ENCODE data around the gene MTHFR. TPM values are rescaled to one million over a fixed set of nuclear protein-coding genes. Genes with fewer than 3 reads are reported as not detected.

The MTHFR gene
- total RNA-seq, 1 donor, result 32.6 TPM

DNA sequence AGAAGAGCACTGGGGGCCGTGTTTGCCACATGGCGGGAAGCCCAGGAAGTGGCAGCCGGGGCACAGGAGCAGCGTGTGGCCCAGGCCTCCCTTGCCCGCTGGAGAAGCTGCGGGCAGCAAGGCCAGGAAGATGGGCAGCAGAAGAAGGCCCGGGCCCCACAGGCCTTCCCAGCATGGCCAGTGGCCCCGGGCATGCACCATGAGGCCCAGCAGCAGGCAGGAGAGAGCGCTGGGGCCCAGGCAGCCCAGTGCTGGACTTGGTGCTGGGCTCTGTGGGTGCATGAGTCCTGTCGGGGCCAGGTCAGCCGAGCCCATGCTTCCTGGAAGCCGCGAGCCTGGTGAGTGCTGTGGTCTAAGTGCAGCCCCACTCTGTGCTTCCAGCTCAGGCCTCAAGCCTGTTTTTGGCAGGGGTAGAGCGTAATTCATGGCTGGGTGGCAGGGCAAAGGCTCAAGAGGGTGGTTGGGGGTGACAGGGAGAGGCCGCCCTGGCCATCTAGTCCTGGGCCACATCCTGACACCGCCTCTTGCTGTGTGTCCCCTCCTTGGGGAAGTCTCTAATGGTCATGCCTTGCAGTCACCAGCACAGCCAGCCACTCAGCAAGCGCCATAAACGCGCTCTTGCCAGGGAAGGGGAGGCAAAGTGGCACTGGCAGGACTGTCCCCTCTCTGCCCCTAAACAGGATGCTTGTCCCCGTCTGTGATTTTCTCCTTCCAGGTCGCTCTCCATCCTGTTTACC, 21.3 kb downstream of the MTHFR start:
- H3K36me3 ChIP-seq (ENCODE audit: insufficient read depth, low read length), result peaks cover 1% of the 10 kb centered on the region
- H3K4me3 ChIP-seq (ENCODE audit: insufficient read depth, low read length), result no peak overlapping the region
- H3K27me3 ChIP-seq (ENCODE audit: insufficient read depth, low read length), result no peaks in the 10 kb centered on the region
- no peak overlapping the region for H3K27ac ChIP-seq (ENCODE audit: low read depth, low read length)
- TF ChIP-seq, protein P1, sequence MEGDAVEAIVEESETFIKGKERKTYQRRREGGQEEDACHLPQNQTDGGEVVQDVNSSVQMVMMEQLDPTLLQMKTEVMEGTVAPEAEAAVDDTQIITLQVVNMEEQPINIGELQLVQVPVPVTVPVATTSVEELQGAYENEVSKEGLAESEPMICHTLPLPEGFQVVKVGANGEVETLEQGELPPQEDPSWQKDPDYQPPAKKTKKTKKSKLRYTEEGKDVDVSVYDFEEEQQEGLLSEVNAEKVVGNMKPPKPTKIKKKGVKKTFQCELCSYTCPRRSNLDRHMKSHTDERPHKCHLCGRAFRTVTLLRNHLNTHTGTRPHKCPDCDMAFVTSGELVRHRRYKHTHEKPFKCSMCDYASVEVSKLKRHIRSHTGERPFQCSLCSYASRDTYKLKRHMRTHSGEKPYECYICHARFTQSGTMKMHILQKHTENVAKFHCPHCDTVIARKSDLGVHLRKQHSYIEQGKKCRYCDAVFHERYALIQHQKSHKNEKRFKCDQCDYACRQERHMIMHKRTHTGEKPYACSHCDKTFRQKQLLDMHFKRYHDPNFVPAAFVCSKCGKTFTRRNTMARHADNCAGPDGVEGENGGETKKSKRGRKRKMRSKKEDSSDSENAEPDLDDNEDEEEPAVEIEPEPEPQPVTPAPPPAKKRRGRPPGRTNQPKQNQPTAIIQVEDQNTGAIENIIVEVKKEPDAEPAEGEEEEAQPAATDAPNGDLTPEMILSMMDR (IDR thresholded peaks at IDR 0.05; ENCODE audit: extremely low read depth, low read depth, low read length), result no peak
- H2AFZ ChIP-seq (ENCODE audit: low read length), result peak overlapping the region; percentile 42
- no peaks in the 10 kb centered on the region for H3K79me2 ChIP-seq (ENCODE audit: insufficient read depth, low read length)
- H3K4me1 ChIP-seq (ENCODE audit: insufficient read depth, low read length), result peaks cover 12% of the 10 kb centered on the region
- H4K20me1 ChIP-seq (ENCODE audit: insufficient read depth, low read length), result no peaks in the 10 kb centered on the region
- H3K4me2 ChIP-seq (ENCODE audit: insufficient read depth, low read length), result peak overlapping the region; percentile 61
- H3K9me3 ChIP-seq (ENCODE audit: low read depth, low read length), result no peaks in the 10 kb centered on the region
- DNase-seq (ENCODE audit: insufficient read length, low spot score, missing footprints), result peak; percentile 76

DNA sequence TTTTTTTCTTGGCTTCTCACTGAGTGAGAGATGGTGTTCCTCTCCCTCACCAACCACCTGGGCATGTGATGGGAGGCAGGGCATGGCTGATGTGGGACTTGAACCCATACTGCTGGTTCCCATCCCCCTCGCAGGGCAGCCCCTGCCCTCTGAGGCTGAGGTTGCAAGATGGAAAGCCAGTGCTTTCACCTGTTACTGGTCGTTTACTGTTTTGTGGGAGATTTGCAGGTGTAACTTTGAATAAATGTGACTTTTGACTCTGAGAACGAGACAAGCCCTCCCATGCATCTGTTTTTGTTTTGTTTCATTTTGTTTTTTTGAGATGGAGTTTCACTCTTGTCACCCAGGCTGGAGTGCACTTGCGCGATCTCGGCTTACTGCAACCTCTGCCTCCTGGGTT, 22.2 kb downstream of the MTHFR start:
- Histone ChIP-seq H4K20me1 (ENCODE audit: insufficient read depth, low read length) (no peaks in the 10 kb centered on the region), H2AFZ (ENCODE audit: low read length) (no peak overlapping the region), H3K79me2 (ENCODE audit: insufficient read depth, low read length) (no peaks in the 10 kb centered on the region), H3K4me2 (ENCODE audit: insufficient read depth, low read length) (no peak overlapping the region), H3K27ac (ENCODE audit: low read depth, low read length) (no peak overlapping the region), H3K4me3 (ENCODE audit: insufficient read depth, low read length) (no peak overlapping the region), H3K9me3 (ENCODE audit: low read depth, low read length) (no peaks in the 10 kb centered on the region), H3K36me3 (ENCODE audit: insufficient read depth, low read length) (no peaks in the 10 kb centered on the region), H3K27me3 (ENCODE audit: insufficient read depth, low read length) (no peaks in the 10 kb centered on the region), H3K4me1 (ENCODE audit: insufficient read depth, low read length) (peaks cover 12% of the 10 kb centered on the region)
- TF ChIP-seq, protein P1 (IDR thresholded peaks at IDR 0.05; ENCODE audit: extremely low read depth, low read depth, low read length), result no peak
- DNase-seq (ENCODE audit: insufficient read length, low spot score, missing footprints), result no peak

DNA sequence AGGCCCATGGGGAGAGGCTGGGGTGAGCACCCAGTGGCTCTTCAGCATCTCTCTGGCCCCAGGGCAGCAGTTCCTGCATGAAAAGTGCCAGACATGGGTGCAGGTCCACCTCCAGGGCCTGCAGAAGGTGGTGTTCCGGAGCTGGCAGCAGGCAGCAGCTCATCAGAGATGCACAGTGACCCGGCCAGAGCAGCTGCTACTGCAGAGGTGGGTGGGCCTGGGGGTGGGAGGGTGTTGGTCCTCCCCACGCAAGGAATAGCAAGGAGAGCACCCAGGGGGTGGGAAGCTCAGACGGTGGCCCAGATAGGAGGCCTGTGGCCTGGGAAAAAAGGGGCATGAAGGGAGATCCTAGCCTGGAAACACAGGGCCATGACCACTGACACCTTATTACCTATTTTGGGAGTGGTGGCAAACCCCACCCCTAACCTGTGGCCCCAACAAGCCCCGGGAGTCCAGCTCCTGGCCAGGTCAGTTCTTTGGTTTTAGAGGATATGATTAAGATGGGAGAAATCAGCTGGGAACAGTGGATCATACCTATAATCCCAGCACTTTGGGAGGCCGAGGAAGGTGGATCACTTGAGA, 23.5 kb downstream of the MTHFR start:
- H3K9me3 ChIP-seq (ENCODE audit: low read depth, low read length), result no peaks in the 10 kb centered on the region
- H4K20me1 ChIP-seq (ENCODE audit: insufficient read depth, low read length), result no peaks in the 10 kb centered on the region
- no peaks in the 10 kb centered on the region for H3K27me3 ChIP-seq (ENCODE audit: insufficient read depth, low read length)
- TF ChIP-seq, protein P1 (IDR thresholded peaks at IDR 0.05; ENCODE audit: extremely low read depth, low read depth, low read length), result no peak
- H3K4me2 ChIP-seq (ENCODE audit: insufficient read depth, low read length), result no peak overlapping the region
- H3K27ac ChIP-seq (ENCODE audit: low read depth, low read length), result no peak overlapping the region
- peak; percentile 59 for DNase-seq (ENCODE audit: insufficient read length, low spot score, missing footprints)
- H3K4me3 ChIP-seq (ENCODE audit: insufficient read depth, low read length), result no peak overlapping the region
- H3K79me2 ChIP-seq (ENCODE audit: insufficient read depth, low read length), result no peaks in the 10 kb centered on the region
- no peak overlapping the region for H2AFZ ChIP-seq (ENCODE audit: low read length)
- H3K36me3 ChIP-seq (ENCODE audit: insufficient read depth, low read length), result no peaks in the 10 kb centered on the region
- H3K4me1 ChIP-seq (ENCODE audit: insufficient read depth, low read length), result peaks cover 5% of the 10 kb centered on the region

DNA sequence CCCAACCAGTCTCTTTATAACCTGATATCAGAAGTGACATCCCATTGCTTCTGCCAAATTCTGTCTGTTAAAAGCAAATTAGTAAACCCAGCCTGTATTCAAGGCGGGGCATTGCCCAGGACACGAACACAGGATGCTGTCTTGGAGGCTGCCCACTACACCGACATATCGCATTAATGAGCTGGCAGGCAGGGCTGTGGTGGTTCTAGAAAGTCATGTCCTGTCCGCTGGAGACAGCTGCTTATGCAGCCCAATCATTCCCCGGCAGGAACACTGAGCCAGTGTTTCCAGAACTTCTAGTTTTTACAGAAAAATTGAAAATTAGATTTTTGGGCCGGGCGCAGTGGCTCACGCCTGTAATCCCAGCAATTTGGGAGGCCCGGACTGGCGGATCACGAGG, 24.5 kb downstream of the MTHFR start:
- Histone ChIP-seq H4K20me1 (ENCODE audit: insufficient read depth, low read length) (no peaks in the 10 kb centered on the region), H3K4me1 (ENCODE audit: insufficient read depth, low read length) (no peaks in the 10 kb centered on the region), H3K4me2 (ENCODE audit: insufficient read depth, low read length) (no peak overlapping the region), H3K27ac (ENCODE audit: low read depth, low read length) (no peak overlapping the region), H3K9me3 (ENCODE audit: low read depth, low read length) (no peaks in the 10 kb centered on the region), H3K79me2 (ENCODE audit: insufficient read depth, low read length) (no peaks in the 10 kb centered on the region), H3K27me3 (ENCODE audit: insufficient read depth, low read length) (no peaks in the 10 kb centered on the region), H2AFZ (ENCODE audit: low read length) (no peak overlapping the region), H3K4me3 (ENCODE audit: insufficient read depth, low read length) (no peak overlapping the region), H3K36me3 (ENCODE audit: insufficient read depth, low read length) (no peaks in the 10 kb centered on the region)
- TF ChIP-seq, protein P1 (IDR thresholded peaks at IDR 0.05; ENCODE audit: extremely low read depth, low read depth, low read length), result no peak
- peak; percentile 89 for DNase-seq (ENCODE audit: insufficient read length, low spot score, missing footprints)
